A673 (cell line): ENCODE results near the gene WFDC9. TPM values are rescaled to one million over a fixed set of nuclear protein-coding genes. Genes with fewer than 3 reads are reported as not detected.

Experiments used
- BruUV-seq: library from RNA; stranded (reverse); fragments of 400-500 nt; replicated peaks from 2 replicates; lab custom pipeline; 2021; lab: Mats Ljungman, UMichigan
- CTCF ChIA-PET: fragments of 300-600 bp; sonication (Branson Sonifier 250); formaldehyde crosslinking; loops from one replicate; lab custom pipeline; 2022; ENCODE audit warnings: antibody characterized with exemption; lab: Charles Lee
- POLR2A ChIA-PET: fragments of 300-600 bp; sonication (Branson Sonifier 250); formaldehyde crosslinking; loops from one replicate; lab custom pipeline; 2022; ENCODE audit warnings: antibody characterized with exemption; ENCODE audit not compliant: low non-redundant PET; lab: Charles Lee
- DNase-seq: peaks from one replicate; pipeline ENCODE4 v3.0.0-alpha.2; 2015; ENCODE audit warnings: low spot score
- H3K27ac ChIP-seq: fragments of 200-600 bp; sonication (generic); 2 replicates; pipeline ENCODE4 v1.5.1; 2016; ENCODE audit warnings: mixed run types, low read depth, mild to moderate bottlenecking, mixed read lengths, antibody characterized with exemption, low read length; ENCODE audit not compliant: poor library complexity, severe bottlenecking
- H3K27me3 ChIP-seq: fragments of 200-600 bp; sonication (generic); replicated peaks from 2 replicates; pipeline ENCODE4 v1.6.1; 2017; ENCODE audit warnings: mixed run types, low read depth, mild to moderate bottlenecking, mixed read lengths, antibody characterized with exemption, low read length; ENCODE audit not compliant: insufficient read depth, poor library complexity
- H3K36me3 ChIP-seq: fragments of 200-600 bp; sonication (generic); 2 replicates; pipeline ENCODE4 v1.6.1; 2016; ENCODE audit warnings: mixed run types, mild to moderate bottlenecking, mixed read lengths, antibody characterized with exemption, low read length; ENCODE audit not compliant: insufficient read depth, poor library complexity, severe bottlenecking
- H3K4me1 ChIP-seq: fragments of 200-600 bp; sonication (generic); 2 replicates; pipeline ENCODE4 v1.6.1; 2017; ENCODE audit warnings: mixed run types, mild to moderate bottlenecking, mixed read lengths, antibody characterized with exemption, low read length; ENCODE audit not compliant: insufficient read depth, poor library complexity, severe bottlenecking
- H3K4me3 ChIP-seq: fragments of 200-600 bp; sonication (generic); 2 replicates; pipeline ENCODE4 v1.5.1; 2016; ENCODE audit warnings: low read depth, mixed run types, mild to moderate bottlenecking, mixed read lengths, low read length; ENCODE audit not compliant: poor library complexity, severe bottlenecking
- H3K9me3 ChIP-seq: fragments of 200-600 bp; sonication (generic); 2 replicates; pipeline ENCODE4 v1.6.1; 2016; ENCODE audit warnings: mixed run types, low read depth, mild to moderate bottlenecking, mixed read lengths, antibody characterized with exemption, low read length; ENCODE audit not compliant: poor library complexity, severe bottlenecking
- CTCF ChIP-seq: fragments of 300-800, 200-600 bp; sonication (generic); conservative IDR thresholded peaks from 2 replicates; pipeline ENCODE4 v1.5.1; 2017; ENCODE audit warnings: low read depth, mild to moderate bottlenecking, antibody characterized with exemption, low read length, moderate library complexity, mixed read lengths
- EZH2 ChIP-seq: fragments of 200-600 bp; sonication (generic); IDR thresholded peaks from 2 replicates; pipeline ENCODE4 v1.6.1; 2017; ENCODE audit warnings: borderline replicate concordance, low read depth, mild to moderate bottlenecking, mixed read lengths, antibody characterized with exemption, low read length; ENCODE audit not compliant: poor library complexity, severe bottlenecking
- intact Hi-C: fragments of 100-400 bp; cut with micrococcal nuclease; formaldehyde crosslinking; loops from one replicate; pipeline ENCODE4 v1.10.0; 2022; ENCODE audit not compliant: unreplicated experiment
- total RNA-seq: library from RNA; stranded (reverse); gene quantifications from 2 replicates; pipeline ENCODE4 v1.2.3, GENCODE V29; 2021

Gene WFDC9
- total RNA-seq, 1 experiment from 2014 or later, result not detected

- H3K9me3 ChIP-seq, result no peaks in the 10 kb centered on the region
- ChIA-PET CTCF (interaction anchor here (0.7 kb wide), 1 partner anchor 114 kb away, joined by 4 read pairs; no protein-coding TSS in a partner anchor), POLR2A (no interaction called here)
- no peak overlapping the region for H3K4me3 ChIP-seq
- TF ChIP-seq CTCF, result no peak
- TF ChIP-seq EZH2, result no peak
- DNase-seq, result no peak
- H3K4me1 ChIP-seq, result no peaks in the 10 kb centered on the region
- BruUV-seq, result no TSS peak
- no peak overlapping the region for H3K27ac ChIP-seq
- H3K27me3 ChIP-seq, result peaks cover 18% of the 10 kb centered on the region
- intact Hi-C loops, result no loop called here
- no peaks in the 10 kb centered on the region for H3K36me3 ChIP-seq
Observed at GRCh38 chr20:45564760-45565276, 66.3 kb downstream of the WFDC9 start.

Other genes with a start within 250 kb of the WFDC9 start
- gene DBNDD2, start 223.0 kb downstream of the WFDC9 start, total RNA-seq, result 36.4 and 38.6 TPM in 2 replicates
- 97.2 and 97.3 TPM in 2 replicates for gene PIGT, start 215.1 kb downstream of the WFDC9 start, total RNA-seq
- not detected in 2 replicates for gene WFDC2, start 161.5 kb downstream of the WFDC9 start, total RNA-seq
- gene SPINT3, start 115.7 kb downstream of the WFDC9 start, total RNA-seq, result not detected in 2 replicates
- not detected in 2 replicates for gene WFDC6, start 91.8 kb downstream of the WFDC9 start, total RNA-seq
- not detected in 2 replicates for gene EPPIN, start 83.9 kb downstream of the WFDC9 start, total RNA-seq
- not detected in 2 replicates for gene WFDC8, start 52.0 kb downstream of the WFDC9 start, total RNA-seq
- not detected in 2 replicates for gene WFDC10A, start 1.5 kb downstream of the WFDC9 start, total RNA-seq
- not detected in 2 replicates for gene WFDC11, start 39.0 kb upstream of the WFDC9 start, total RNA-seq
- not detected in 2 replicates for gene WFDC13, start 70.8 kb upstream of the WFDC9 start, total RNA-seq
- not detected in 2 replicates for gene WFDC10B, start 73.7 kb upstream of the WFDC9 start, total RNA-seq
- not detected in 2 replicates for gene SPINT4, start 91.1 kb upstream of the WFDC9 start, total RNA-seq
- gene WFDC3, start 160.6 kb upstream of the WFDC9 start, total RNA-seq, result 0.63 TPM in 1 of 2 replicates, not detected in the other
- gene DNTTIP1, start 160.7 kb upstream of the WFDC9 start, total RNA-seq, result 44.6 and 45.9 TPM in 2 replicates
- 241 and 249 TPM in 2 replicates for gene UBE2C, start 181.4 kb upstream of the WFDC9 start, total RNA-seq
- not detected in 2 replicates for gene TNNC2, start 196.0 kb upstream of the WFDC9 start, total RNA-seq
- 3.1 and 7.3 TPM in 2 replicates for gene SNX21, start 202.5 kb upstream of the WFDC9 start, total RNA-seq
- 16.9 and 19.8 TPM in 2 replicates for gene ACOT8, start 226.1 kb upstream of the WFDC9 start, total RNA-seq
- gene ZSWIM3, start 226.3 kb upstream of the WFDC9 start, total RNA-seq, result 2.6 TPM in 2 replicates
- gene ZSWIM1, start 249.9 kb upstream of the WFDC9 start, total RNA-seq, result 13.2 and 14.3 TPM in 2 replicates